GM12872 (cell line): ENCODE measurements around the gene STK39.

Source experiments
- CTCF ChIP-seq: IDR thresholded peaks from 3 replicates; pipeline ENCODE4 v1.5.1; 2011; ENCODE audit warnings: low read depth, mild to moderate bottlenecking, low read length, moderate library complexity; ENCODE audit not compliant: insufficient read depth

Gene STK39

DNA sequence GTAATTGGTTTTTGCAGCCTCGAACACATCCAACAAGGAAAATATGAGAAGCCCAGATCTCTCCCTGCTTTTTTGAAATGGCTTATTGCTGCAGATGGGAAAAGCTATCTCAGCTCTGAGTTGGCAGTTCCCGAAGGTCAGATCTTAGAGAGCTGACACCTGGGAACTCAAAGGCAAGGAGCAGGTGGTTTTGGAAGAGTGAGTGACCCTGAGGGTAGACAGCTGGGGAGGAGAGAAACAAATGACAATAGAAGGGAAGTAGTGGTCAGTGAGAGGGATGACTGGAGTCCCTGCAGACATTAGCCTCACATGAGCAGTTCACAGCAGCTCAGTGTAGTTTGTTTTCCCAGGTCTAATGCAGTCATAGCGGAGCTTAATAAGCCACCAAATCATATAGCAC, 317.9 kb downstream of the STK39 start:
- no peak for TF ChIP-seq CTCF

DNA sequence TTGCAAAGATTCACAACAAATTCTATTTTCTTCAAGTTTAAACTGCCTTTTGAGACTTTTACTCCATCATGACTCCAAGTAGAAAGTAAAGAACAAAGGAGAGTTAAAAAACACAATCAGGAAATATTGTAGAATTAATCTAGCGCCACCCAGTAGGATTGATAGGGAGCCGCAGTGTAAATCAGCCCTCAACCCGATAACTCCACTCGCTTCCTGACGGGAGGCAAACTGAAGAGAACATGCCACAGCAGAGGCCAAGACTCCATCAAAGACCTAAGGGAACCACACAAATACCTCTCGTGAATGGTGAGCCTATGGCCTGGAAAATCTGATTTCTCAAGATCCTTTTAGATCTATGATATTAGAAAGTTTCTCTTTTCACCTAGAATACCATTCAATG, 319.0 kb downstream of the STK39 start:
- no peak for TF ChIP-seq CTCF

GRCh38 chr2:167925758-167926157, 321.6 kb downstream of the STK39 start:
- no peak for TF ChIP-seq CTCF

DNA sequence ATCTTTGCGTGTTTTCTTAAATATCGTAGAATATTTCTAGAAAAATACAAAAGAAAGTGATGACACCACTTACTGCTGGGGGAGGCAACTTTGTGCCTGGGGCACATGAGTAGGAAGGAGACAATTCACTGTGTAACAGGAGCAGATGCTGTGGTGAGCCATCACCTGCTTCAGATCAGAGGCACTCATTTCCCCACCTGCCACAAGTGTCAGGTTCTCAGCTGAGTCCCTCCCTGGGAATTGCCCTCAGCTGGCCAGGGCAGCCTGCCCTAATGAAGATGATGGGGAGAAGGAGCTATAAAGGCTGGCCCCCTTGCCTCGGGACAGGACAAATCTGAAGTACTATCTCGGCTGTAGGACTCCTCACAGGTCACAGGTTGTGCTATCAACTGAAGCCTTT, 322.8 kb downstream of the STK39 start:
- no peak for TF ChIP-seq CTCF

- TF ChIP-seq CTCF, result no peak
Measured at GRCh38 chr2:167916756-167917155, 330.6 kb downstream of the STK39 start.

GRCh38 chr2:167914969-167915368, 332.4 kb downstream of the STK39 start:
- TF ChIP-seq CTCF, result no peak

DNA sequence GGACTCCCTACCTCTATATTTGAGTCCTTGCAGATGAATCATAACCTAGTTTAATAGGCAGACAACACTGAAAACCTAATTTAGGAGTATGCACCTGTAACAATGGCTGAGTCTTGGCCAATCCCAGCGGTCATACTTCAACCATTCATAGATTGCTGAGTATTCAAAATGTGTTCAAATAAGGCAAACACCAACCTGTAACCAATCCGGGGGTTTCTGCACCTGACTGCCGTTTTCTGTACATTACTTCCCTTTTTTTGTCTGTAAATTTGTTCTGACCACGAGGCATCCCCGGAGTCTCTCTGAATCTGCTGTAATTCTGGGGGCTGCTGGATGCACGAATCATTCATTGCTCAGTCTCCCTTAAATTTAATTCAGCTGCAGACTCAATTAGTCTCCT, 338.6 kb downstream of the STK39 start:
- TF ChIP-seq CTCF, result no peak

- no peak for TF ChIP-seq CTCF
Measured at GRCh38 chr2:167905668-167906067, 341.7 kb downstream of the STK39 start.
